ENCODE data around the gene TBL1X. TPM values are rescaled to one million over a fixed set of nuclear protein-coding genes. Genes with fewer than 3 reads are reported as not detected.

The TBL1X gene
- total and polyA plus RNA-seq, 2 of the 8 experiments (the other 6 are each of a cell fraction or from before 2014, with no cell fraction given), result 13.3 to 25.6 TPM

- 95% methylated on average over 3 of the region's 3 CpGs; no CpG with 5 or more reads in 1 of the 2 experiments for WGBS, 2 experiments (ENCODE audit: extremely low coverage in 1 of 2, insufficient coverage in 1 of 2, insufficient read length in 1 of 2, insufficient replicate concordance in 2 of 2, low coverage in 1 of 2, low lambda C conversion rate in 2 of 2, missing lambda C conversion rate in 1 of 2)
- no peak overlapping the region for H2BK5ac ChIP-seq (ENCODE audit: low read depth, low read length)
- no peaks in the 10 kb centered on the region for H3K4me1 ChIP-seq (replicated peaks in 1 of 4; ENCODE audit: control insufficient read depth in 3 of 4, insufficient read depth in 4 of 4, low read length in 3 of 4)
- no peak overlapping the region for H2AK5ac ChIP-seq (ENCODE audit: low read depth, low read length)
- H3K9me3 ChIP-seq (ENCODE audit: insufficient read depth in 2 of 2, low read depth in 1 of 2, low read length in 1 of 2), result peaks cover under 1% of the 10 kb centered on the region in 2 experiments; a peak in 1 of 4 replicates
- no peak overlapping the region for H2BK15ac ChIP-seq (ENCODE audit: low read length)
- H3K4ac ChIP-seq (replicated peaks; ENCODE audit: insufficient read length, low read depth, low read length), result no peak overlapping the region
- ChIA-PET POLR2A (ENCODE audit: partially characterized antibody) (no interaction called here), CTCF (ENCODE audit: partially characterized antibody) (no interaction called here)
- no peaks in the 10 kb centered on the region for H3K23me2 ChIP-seq (ENCODE audit: low read depth, low read length)
- peaks cover 0 to 13% (median 4%) of the 10 kb centered on the region in 4 experiments; a peak in 6 of 8 replicates for H3K36me3 ChIP-seq (ENCODE audit: control insufficient read depth in 2 of 4, insufficient read depth in 4 of 4, low read length in 3 of 4)
- no peak for TF ChIP-seq GABPA (IDR thresholded peaks at IDR 0.05; ENCODE audit: borderline replicate concordance, insufficient read depth, low read length)
- no peak for TF ChIP-seq CEBPB (IDR thresholded peaks at IDR 0.05; ENCODE audit: low read depth, low read length)
- TF ChIP-seq NANOG (IDR thresholded peaks at IDR 0.05; ENCODE audit: insufficient read depth, low read depth, low read length, poor library complexity, severe bottlenecking), result no peak
- TF ChIP-seq HDAC6 (IDR thresholded peaks at IDR 0.05; ENCODE audit: low read depth, low read length), result no peak
- no peak for TF ChIP-seq USF2 (IDR thresholded peaks at IDR 0.05; ENCODE audit: low read length)
- no peak for TF ChIP-seq HDAC2 (IDR thresholded peaks at IDR 0.05; ENCODE audit: borderline replicate concordance in 1 of 2, low read depth in 2 of 2, low read length in 2 of 2)
- TF ChIP-seq JUN (IDR thresholded peaks at IDR 0.05; ENCODE audit: low read depth, low read length), result no peak
- no peak for TF ChIP-seq ZNF274 (IDR thresholded peaks at IDR 0.05; ENCODE audit: borderline replicate concordance, extremely low read depth, low read length)
- no peak for TF ChIP-seq CTBP2 (IDR thresholded peaks at IDR 0.05; ENCODE audit: borderline replicate concordance, insufficient read depth, insufficient read length, low read length)
- no peak overlapping the region for H3K4me3 ChIP-seq (ENCODE audit: extremely low read depth in 1 of 4, insufficient read depth in 2 of 4, low read depth in 3 of 4, low read length in 4 of 4)
- H2BK120ac ChIP-seq (replicated peaks; ENCODE audit: low read depth, low read length), result no peak overlapping the region
- H3K14ac ChIP-seq (ENCODE audit: insufficient read length), result no peak overlapping the region
- no peak overlapping the region for H3K18ac ChIP-seq (ENCODE audit: extremely low read depth, low read length)
- H3K79me2 ChIP-seq (ENCODE audit: control insufficient read depth in 1 of 2, insufficient read depth in 2 of 2, low read length in 2 of 2), result no peaks in the 10 kb centered on the region
- no peak overlapping the region for H3K9ac ChIP-seq (replicated peaks in 1 of 4; ENCODE audit: extremely low read depth in 1 of 4, low read depth in 3 of 4, low read length in 3 of 4)
- no peaks in the 10 kb centered on the region for H4K20me1 ChIP-seq (replicated peaks in 1 of 2; ENCODE audit: control insufficient read depth in 1 of 2, insufficient read depth in 2 of 2, low read length in 2 of 2)
- H3K27ac ChIP-seq (ENCODE audit: low read depth, low read length), result no peak overlapping the region
- no peaks in the 10 kb centered on the region for H3K79me1 ChIP-seq (ENCODE audit: low read depth, low read length)
- H2AFZ ChIP-seq (ENCODE audit: low read length), result no peak overlapping the region
- H3K23ac ChIP-seq (ENCODE audit: insufficient read length), result no peak overlapping the region
- DNase-seq (ENCODE audit: low read depth in 1 of 2, low spot score in 2 of 2) (no peak), FAIRE-seq (no peak)
- no peak overlapping the region for H4K8ac ChIP-seq (ENCODE audit: extremely low read depth, insufficient read depth, low read length)
- no peak overlapping the region for H3K56ac ChIP-seq (replicated peaks; ENCODE audit: insufficient read length, low read depth, low read length)
- H2BK20ac ChIP-seq (ENCODE audit: low read length), result no peak overlapping the region
- no peaks in the 10 kb centered on the region for H3K27me3 ChIP-seq (replicated peaks in 1 of 4; ENCODE audit: control insufficient read depth in 3 of 4, extremely low read depth in 1 of 4, insufficient read depth in 3 of 4, low read length in 3 of 4)
- no peak overlapping the region for H3K4me2 ChIP-seq (ENCODE audit: insufficient read depth in 1 of 2, low read depth in 2 of 2, low read length in 2 of 2)
- H4K5ac ChIP-seq (ENCODE audit: insufficient read length, low read depth, low read length), result no peak overlapping the region
- H2BK12ac ChIP-seq (ENCODE audit: low read depth, low read length), result no peak overlapping the region
- no peak overlapping the region for H4K91ac ChIP-seq (replicated peaks; ENCODE audit: insufficient read length, low read length)
Observed at GRCh38 chrX:9728261-9728660, 263.4 kb downstream of the TBL1X start.

Measured in H1 (cell line).